ENCODE measurements around the gene CCDC40. TPM values are rescaled to one million over a fixed set of nuclear protein-coding genes. Genes with fewer than 3 reads are reported as not detected.

CCDC40 gene
- total and polyA plus RNA-seq, 2 experiments from 2014 or later: 2.4 to 3.0 TPM

DNA sequence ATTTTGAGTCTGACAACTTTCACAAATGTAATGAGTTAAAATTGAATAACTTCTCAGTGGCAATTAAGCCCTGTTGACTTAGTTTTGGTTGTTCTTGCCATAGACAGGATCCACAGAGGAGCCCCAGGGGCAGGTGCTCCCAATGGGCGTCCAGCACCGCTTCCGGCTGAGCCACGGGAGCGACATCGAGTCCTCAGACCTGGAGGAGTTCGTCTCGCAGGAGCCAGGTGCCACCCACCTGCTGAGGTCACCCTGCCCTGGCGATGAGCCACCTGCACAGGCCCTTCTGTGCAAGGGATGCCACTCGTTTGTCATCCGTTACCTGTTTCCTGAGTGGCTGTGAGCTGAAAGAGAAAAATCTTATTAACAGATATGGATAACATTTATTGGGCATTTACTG, 10.7 kb downstream of the CCDC40 start:
- no peaks in the 10 kb centered on the region for H3K36me3 ChIP-seq (ENCODE audit: low read depth)
- no peak overlapping the region for H3K4me2 ChIP-seq (ENCODE audit: unreplicated experiment)
- H3K27me3 ChIP-seq (replicated peaks; ENCODE audit: insufficient read depth): no peaks in the 10 kb centered on the region
- H3K9me3 ChIP-seq (ENCODE audit: low read depth): no peaks in the 10 kb centered on the region
- no peaks in the 10 kb centered on the region for H3K9me2 ChIP-seq (ENCODE audit: insufficient read depth)
- H2AFZ ChIP-seq: no peak overlapping the region
- WGBS, 2 experiments (ENCODE audit: low coverage in 1 of 2, low lambda C conversion rate in 2 of 2, missing lambda C conversion rate in 2 of 2): 92 to 94% methylated on average over 11 of the region's 11 CpGs
- H3K79me2 ChIP-seq (ENCODE audit: insufficient read depth): no peaks in the 10 kb centered on the region
- H3K4me1 ChIP-seq (ENCODE audit: insufficient read depth): no peaks in the 10 kb centered on the region
- in situ Hi-C loops (cut with MboI): no loop called here
- TF ChIP-seq EZH2phosphoT487 (IDR thresholded peaks at IDR 0.05; ENCODE audit: insufficient read depth, low read depth): no peak
- TF ChIP-seq EZH2 (IDR thresholded peaks at IDR 0.05; ENCODE audit: insufficient read depth, poor library complexity, severe bottlenecking): no peak
- H3K27ac ChIP-seq: no peak overlapping the region
- H3K9ac ChIP-seq: no peak overlapping the region
- DNase-seq: no peak
- no peaks in the 10 kb centered on the region for H4K20me1 ChIP-seq (ENCODE audit: insufficient read depth)
- H3K4me3 ChIP-seq: no peak overlapping the region
- H3F3A ChIP-seq (ENCODE audit: insufficient read depth): no peaks in the 10 kb centered on the region

DNA sequence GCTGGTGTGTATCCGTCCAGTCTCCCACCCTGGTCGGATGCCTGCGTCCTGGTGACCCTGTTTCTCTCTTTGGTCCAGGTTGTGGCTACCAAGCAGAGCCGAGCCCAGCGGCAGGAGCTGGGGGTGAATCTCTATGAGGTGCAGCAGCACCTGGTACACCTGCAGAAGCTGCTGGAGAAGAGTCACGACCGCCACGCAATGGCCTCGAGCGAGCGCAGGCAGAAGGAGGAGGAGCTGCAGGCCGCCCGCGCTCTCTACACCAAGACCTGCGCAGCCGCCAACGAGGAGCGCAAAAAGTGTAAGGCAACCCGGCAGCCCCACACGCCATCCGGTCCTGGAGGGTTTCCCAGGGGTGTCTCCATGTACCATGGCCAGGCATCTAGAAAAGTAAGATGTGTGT, 13.5 kb downstream of the CCDC40 start:
- no peak overlapping the region for H3K27ac ChIP-seq
- in situ Hi-C loops (cut with MboI): no loop called here
- 91 to 93% methylated on average over 21 of the region's 21 CpGs for WGBS, 2 experiments (ENCODE audit: low coverage in 1 of 2, low lambda C conversion rate in 2 of 2, missing lambda C conversion rate in 2 of 2)

DNA sequence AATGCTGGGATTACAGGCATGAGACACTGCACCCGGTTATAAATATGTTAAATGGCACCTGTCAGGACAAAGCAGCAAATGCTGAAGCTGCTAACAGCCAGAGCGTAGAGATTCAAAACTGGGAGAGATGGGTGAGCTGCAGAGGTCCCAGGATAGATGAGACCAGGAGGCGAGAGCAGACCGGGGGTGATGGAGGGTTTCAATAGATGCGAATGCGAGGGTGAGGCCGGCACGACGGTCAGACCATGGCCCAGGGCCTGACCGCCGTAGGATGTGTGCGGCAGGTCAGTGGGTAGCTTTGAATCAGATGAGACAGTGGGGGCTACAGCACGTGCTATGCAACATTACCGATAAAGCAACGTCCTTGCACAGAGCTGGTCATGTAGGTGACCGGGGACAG, 14.3 kb downstream of the CCDC40 start:
- in situ Hi-C loops (cut with MboI): no loop called here
- no peaks in the 10 kb centered on the region for H3K9me3 ChIP-seq (ENCODE audit: low read depth)
- H3K79me2 ChIP-seq (ENCODE audit: insufficient read depth): no peaks in the 10 kb centered on the region
- no peaks in the 10 kb centered on the region for H3K4me1 ChIP-seq (ENCODE audit: insufficient read depth)
- no peak overlapping the region for H3K27ac ChIP-seq
- no peaks in the 10 kb centered on the region for H3F3A ChIP-seq (ENCODE audit: insufficient read depth)
- H3K9ac ChIP-seq: no peak overlapping the region
- H3K4me2 ChIP-seq (ENCODE audit: unreplicated experiment): no peak overlapping the region
- no peak overlapping the region for H2AFZ ChIP-seq
- TF ChIP-seq EZH2 (IDR thresholded peaks at IDR 0.05; ENCODE audit: insufficient read depth, poor library complexity, severe bottlenecking): no peak
- no peak for TF ChIP-seq EZH2phosphoT487 (IDR thresholded peaks at IDR 0.05; ENCODE audit: insufficient read depth, low read depth)
- no peaks in the 10 kb centered on the region for H4K20me1 ChIP-seq (ENCODE audit: insufficient read depth)
- no peak overlapping the region for H3K4me3 ChIP-seq
- H3K27me3 ChIP-seq (replicated peaks; ENCODE audit: insufficient read depth): no peaks in the 10 kb centered on the region
- no peak for DNase-seq
- no peaks in the 10 kb centered on the region for H3K36me3 ChIP-seq (ENCODE audit: low read depth)
- no peaks in the 10 kb centered on the region for H3K9me2 ChIP-seq (ENCODE audit: insufficient read depth)
- WGBS, 2 experiments (ENCODE audit: low coverage in 1 of 2, low lambda C conversion rate in 2 of 2, missing lambda C conversion rate in 2 of 2): 96% methylated on average over 15 to 16 of the region's 16 CpGs

More for the DNA sequence above, 13.5 kb downstream of the CCDC40 start:
- Histone ChIP-seq H3K9ac (no peak overlapping the region), H3K9me2 (ENCODE audit: insufficient read depth) (no peaks in the 10 kb centered on the region), H4K20me1 (ENCODE audit: insufficient read depth) (no peaks in the 10 kb centered on the region), H3K9me3 (ENCODE audit: low read depth) (no peaks in the 10 kb centered on the region), H3K36me3 (ENCODE audit: low read depth) (no peaks in the 10 kb centered on the region), H3K27me3 (replicated peaks; ENCODE audit: insufficient read depth) (no peaks in the 10 kb centered on the region), H2AFZ (no peak overlapping the region), H3K4me3 (no peak overlapping the region), H3K4me2 (ENCODE audit: unreplicated experiment) (no peak overlapping the region), H3F3A (ENCODE audit: insufficient read depth) (no peaks in the 10 kb centered on the region), H3K79me2 (ENCODE audit: insufficient read depth) (no peaks in the 10 kb centered on the region), H3K4me1 (ENCODE audit: insufficient read depth) (no peaks in the 10 kb centered on the region)
- TF ChIP-seq EZH2phosphoT487 (IDR thresholded peaks at IDR 0.05; ENCODE audit: insufficient read depth, low read depth) (no peak), EZH2 (IDR thresholded peaks at IDR 0.05; ENCODE audit: insufficient read depth, poor library complexity, severe bottlenecking) (no peak)
- no peak for DNase-seq

DNA sequence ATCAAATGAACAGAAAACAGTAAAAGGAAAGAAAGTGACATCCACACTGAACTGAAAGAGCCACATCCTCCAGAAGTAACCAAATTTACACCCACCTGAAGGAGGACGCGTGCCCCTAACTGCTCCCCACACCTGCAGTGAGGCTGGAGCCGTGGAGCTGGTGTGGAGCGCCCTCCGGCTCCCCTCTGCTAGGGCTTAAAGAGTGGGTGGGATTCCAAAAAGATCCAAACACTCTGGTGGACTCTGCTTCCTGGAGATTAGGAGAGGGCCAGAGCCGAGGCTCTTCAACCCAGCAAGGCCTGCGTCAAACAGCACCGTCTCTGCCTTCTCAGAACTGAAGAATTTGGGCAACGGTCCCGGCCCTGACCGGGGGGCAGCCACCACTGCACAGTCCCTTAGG, 15.2 kb downstream of the CCDC40 start:
- Histone ChIP-seq H3K9me3 (ENCODE audit: low read depth) (no peaks in the 10 kb centered on the region), H3K9me2 (ENCODE audit: insufficient read depth) (no peaks in the 10 kb centered on the region), H2AFZ (no peak overlapping the region), H3K9ac (no peak overlapping the region), H4K20me1 (ENCODE audit: insufficient read depth) (no peaks in the 10 kb centered on the region), H3F3A (ENCODE audit: insufficient read depth) (no peaks in the 10 kb centered on the region), H3K4me1 (ENCODE audit: insufficient read depth) (no peaks in the 10 kb centered on the region), H3K27me3 (replicated peaks; ENCODE audit: insufficient read depth) (no peaks in the 10 kb centered on the region), H3K4me2 (ENCODE audit: unreplicated experiment) (no peak overlapping the region), H3K79me2 (ENCODE audit: insufficient read depth) (no peaks in the 10 kb centered on the region), H3K4me3 (no peak overlapping the region), H3K36me3 (ENCODE audit: low read depth) (no peaks in the 10 kb centered on the region), H3K27ac (no peak overlapping the region)
- in situ Hi-C loops (cut with MboI): no loop called here
- no peak for TF ChIP-seq EZH2phosphoT487 (IDR thresholded peaks at IDR 0.05; ENCODE audit: insufficient read depth, low read depth)
- TF ChIP-seq EZH2 (IDR thresholded peaks at IDR 0.05; ENCODE audit: insufficient read depth, poor library complexity, severe bottlenecking): no peak
- WGBS, 2 experiments (ENCODE audit: low coverage in 1 of 2, low lambda C conversion rate in 2 of 2, missing lambda C conversion rate in 2 of 2): 93 to 94% methylated on average over 11 of the region's 11 CpGs
- no peak for DNase-seq

DNA sequence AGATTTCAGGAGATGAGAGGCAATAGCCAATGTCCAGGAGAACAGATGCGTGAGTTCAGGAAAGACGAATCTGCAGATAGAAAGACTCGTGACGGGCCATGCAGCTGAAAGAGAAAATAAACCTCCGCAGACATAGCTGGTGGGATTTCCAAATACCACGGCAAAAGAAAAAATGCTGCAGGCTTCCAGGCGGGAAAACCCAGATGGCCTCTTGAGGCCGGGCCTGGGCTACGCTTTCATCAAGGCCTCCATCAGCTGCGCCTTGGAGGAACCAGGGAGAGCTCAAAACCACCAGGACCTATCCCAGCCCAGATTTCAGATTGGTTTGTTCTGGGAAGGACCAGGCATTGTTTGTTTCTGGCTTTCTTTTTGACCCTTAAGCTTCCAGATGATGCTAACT, 16.7 kb downstream of the CCDC40 start:
- H3K4me3 ChIP-seq: no peak overlapping the region
- H3K4me2 ChIP-seq (ENCODE audit: unreplicated experiment): no peak overlapping the region
- no peaks in the 10 kb centered on the region for H4K20me1 ChIP-seq (ENCODE audit: insufficient read depth)
- TF ChIP-seq EZH2 (IDR thresholded peaks at IDR 0.05; ENCODE audit: insufficient read depth, poor library complexity, severe bottlenecking) (no peak), EZH2phosphoT487 (IDR thresholded peaks at IDR 0.05; ENCODE audit: insufficient read depth, low read depth) (no peak)
- no peaks in the 10 kb centered on the region for H3K27me3 ChIP-seq (replicated peaks; ENCODE audit: insufficient read depth)
- H3K9ac ChIP-seq: no peak overlapping the region
- WGBS, 2 experiments (ENCODE audit: low coverage in 1 of 2, low lambda C conversion rate in 2 of 2, missing lambda C conversion rate in 2 of 2): 75% methylated on average over 10 of the region's 10 CpGs
- DNase-seq: no peak
- H2AFZ ChIP-seq: no peak overlapping the region
- H3F3A ChIP-seq (ENCODE audit: insufficient read depth): no peaks in the 10 kb centered on the region
- H3K27ac ChIP-seq: no peak overlapping the region
- H3K79me2 ChIP-seq (ENCODE audit: insufficient read depth): no peaks in the 10 kb centered on the region
- no peaks in the 10 kb centered on the region for H3K36me3 ChIP-seq (ENCODE audit: low read depth)
- in situ Hi-C loops (cut with MboI): no loop called here
- H3K9me2 ChIP-seq (ENCODE audit: insufficient read depth): no peaks in the 10 kb centered on the region
- H3K4me1 ChIP-seq (ENCODE audit: insufficient read depth): no peaks in the 10 kb centered on the region
- no peaks in the 10 kb centered on the region for H3K9me3 ChIP-seq (ENCODE audit: low read depth)

All from GM23248 (cell line).